Endodermal cell (in vitro differentiated cells): ENCODE measurements around the gene MUC15. TPM values are rescaled to one million over a fixed set of nuclear protein-coding genes. Genes with fewer than 3 reads are reported as not detected.

Experiments used
- DNase-seq: peaks from one replicate; pipeline ENCODE4 v3.0.0-alpha.2; 2017
- H3K27ac ChIP-seq: 2 replicates; pipeline ENCODE4 v1.5.1; 2013; ENCODE audit warnings: mild to moderate bottlenecking, low read depth, low read length, moderate library complexity
- H3K27me3 ChIP-seq: 2 replicates; pipeline ENCODE4 v1.6.1; 2013; ENCODE audit warnings: mild to moderate bottlenecking, low read length, moderate library complexity; ENCODE audit not compliant: insufficient read depth, control insufficient read depth, poor library complexity, severe bottlenecking
- H3K36me3 ChIP-seq: 2 replicates; pipeline ENCODE4 v1.7.0; 2013; ENCODE audit warnings: mild to moderate bottlenecking, low read length, moderate library complexity; ENCODE audit not compliant: control insufficient read depth, insufficient read depth
- H3K4me1 ChIP-seq: one replicate; pipeline ENCODE4 v1.7.0; 2013; ENCODE audit warnings: low read length; ENCODE audit not compliant: control insufficient read depth, insufficient read depth
- H3K4me3 ChIP-seq: 2 replicates; pipeline ENCODE4 v1.5.1; 2013; ENCODE audit warnings: mild to moderate bottlenecking, low read length, moderate library complexity
- H3K9ac ChIP-seq: 2 replicates; pipeline ENCODE4 v1.6.1; 2013; ENCODE audit warnings: mild to moderate bottlenecking, low read length, moderate library complexity; ENCODE audit not compliant: poor library complexity, severe bottlenecking; ENCODE audit errors: extremely low read depth
- H3K9me3 ChIP-seq: 2 replicates; pipeline ENCODE4 v1.6.1; 2013; ENCODE audit warnings: mild to moderate bottlenecking, low read length, moderate library complexity; ENCODE audit not compliant: control insufficient read depth
- H3K27ac Mint-ChIP-seq: 2 replicates; pipeline ENCODE4 v1.8.0; 2020; ENCODE audit warnings: mixed read lengths
- H3K27me3 Mint-ChIP-seq: 2 replicates; pipeline ENCODE4 v1.8.0; 2021; ENCODE audit warnings: mild to moderate bottlenecking, mixed read lengths; ENCODE audit not compliant: insufficient read depth
- H3K36me3 Mint-ChIP-seq: 2 replicates; pipeline ENCODE4 v1.8.0; 2020; ENCODE audit warnings: low read depth, mixed read lengths
- H3K4me1 Mint-ChIP-seq: 2 replicates; pipeline ENCODE4 v1.8.0; 2020; ENCODE audit warnings: mixed read lengths
- H3K4me3 Mint-ChIP-seq: 2 replicates; pipeline ENCODE4 v1.8.0; 2020; ENCODE audit warnings: mild to moderate bottlenecking, moderate library complexity, mixed read lengths
- H3K9me3 Mint-ChIP-seq: 2 replicates; pipeline ENCODE4 v1.8.0; 2020; ENCODE audit warnings: mild to moderate bottlenecking, mixed read lengths
- CTCF ChIP-seq: fragments of 200-600 bp; sonication (generic); conservative IDR thresholded peaks from 2 replicates; pipeline ENCODE4 v1.5.0; 2021; ENCODE audit warnings: antibody characterized with exemption, mild to moderate bottlenecking
- WGBS, 2 experiments: methylation state at CpG; one replicate each; pipeline versions ENCODE4 v1.1.5 to v1.1.7; 2013; ENCODE audit warnings: missing lambda C conversion rate in 2 of 2, mixed read lengths in 1 of 2; ENCODE audit not compliant: insufficient coverage in 1 of 2, insufficient read length in 1 of 2; 5-methylcytosine and 5-hydroxymethylcytosine counted together
- total RNA-seq, 2 donors: library from RNA; stranded (reverse); fragmentation: NEBNext Ultra II Directional in 1 of 2; extraction: Animal tissue kit (Norgen Biotek cat#: 25700) in 1 of 2; gene quantifications; 2 replicates in 1 of 2; 3 replicates in 1 of 2; pipeline ENCODE4 v1.2.1, GENCODE V29; 2021

MUC15 gene
- total RNA-seq, 2 donors from 2014 or later: not detected

DNA sequence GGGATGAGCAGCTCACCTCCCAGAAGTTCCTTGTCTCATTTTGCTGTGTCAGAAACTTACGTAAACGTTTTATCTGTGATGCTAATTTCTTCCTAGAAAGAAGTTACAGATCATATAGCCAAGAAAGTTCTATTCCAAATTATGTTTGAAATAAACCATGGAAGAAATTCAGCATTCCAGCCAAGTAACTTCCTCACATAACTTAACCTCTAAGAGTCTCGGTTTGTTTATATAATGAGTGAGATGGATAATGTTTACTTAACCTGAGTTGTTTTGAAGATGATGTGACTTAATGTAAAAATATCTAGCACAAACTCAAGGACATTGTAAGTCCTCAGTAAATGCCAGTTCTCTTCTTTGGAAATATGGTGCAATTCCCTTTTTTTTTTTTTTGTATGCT, 8.9 kb upstream of the MUC15 start:
- H3K27me3 Mint-ChIP-seq: no peaks in the 10 kb centered on the region
- no peaks in the 10 kb centered on the region for H3K4me1 ChIP-seq
- H3K27ac ChIP-seq: no peak overlapping the region
- no peak overlapping the region for H3K27ac Mint-ChIP-seq
- WGBS, 2 experiments: 86 to 100% methylated on average over 1 to 3 of the region's 3 CpGs
- no peaks in the 10 kb centered on the region for H3K27me3 ChIP-seq
- DNase-seq: no peak
- no peaks in the 10 kb centered on the region for H3K4me1 Mint-ChIP-seq
- no peak overlapping the region for H3K4me3 ChIP-seq
- H3K9me3 Mint-ChIP-seq: no peaks in the 10 kb centered on the region
- H3K36me3 Mint-ChIP-seq: no peaks in the 10 kb centered on the region
- TF ChIP-seq CTCF: no peak
- no peak overlapping the region for H3K4me3 Mint-ChIP-seq
- H3K9me3 ChIP-seq: no peaks in the 10 kb centered on the region
- no peaks in the 10 kb centered on the region for H3K36me3 ChIP-seq
- H3K9ac ChIP-seq: no peak overlapping the region

- no peaks in the 10 kb centered on the region for H3K4me1 ChIP-seq
- no peak for TF ChIP-seq CTCF
- H3K36me3 Mint-ChIP-seq: no peaks in the 10 kb centered on the region
- no peak overlapping the region for H3K27ac Mint-ChIP-seq
- H3K27ac ChIP-seq: no peak overlapping the region
- H3K27me3 ChIP-seq: no peaks in the 10 kb centered on the region
- no peak overlapping the region for H3K4me3 Mint-ChIP-seq
- H3K27me3 Mint-ChIP-seq: no peaks in the 10 kb centered on the region
- 87% methylated on average over 2 of the region's 2 CpGs; no CpG with 5 or more reads in 1 of the 2 experiments for WGBS, 2 experiments
- no peak overlapping the region for H3K4me3 ChIP-seq
- no peaks in the 10 kb centered on the region for H3K4me1 Mint-ChIP-seq
- H3K36me3 ChIP-seq: no peaks in the 10 kb centered on the region
- no peaks in the 10 kb centered on the region for H3K9me3 ChIP-seq
- H3K9me3 Mint-ChIP-seq: no peaks in the 10 kb centered on the region
- no peak overlapping the region for H3K9ac ChIP-seq
- no peak for DNase-seq
These were observed 7.6 kb upstream of the MUC15 start for GRCh38 chr11:26579683-26580082.

- no peak overlapping the region for H3K9ac ChIP-seq
- WGBS, 2 experiments: 83 to 86% methylated on average over 1 of the region's 1 CpG
- no peak overlapping the region for H3K27ac ChIP-seq
- no peak for DNase-seq
- H3K4me3 Mint-ChIP-seq: no peak overlapping the region
- H3K9me3 Mint-ChIP-seq: no peaks in the 10 kb centered on the region
- H3K4me1 Mint-ChIP-seq: no peaks in the 10 kb centered on the region
- no peaks in the 10 kb centered on the region for H3K4me1 ChIP-seq
- no peak overlapping the region for H3K4me3 ChIP-seq
- H3K27me3 ChIP-seq: no peaks in the 10 kb centered on the region
- no peaks in the 10 kb centered on the region for H3K27me3 Mint-ChIP-seq
- no peak for TF ChIP-seq CTCF
- no peaks in the 10 kb centered on the region for H3K36me3 ChIP-seq
- no peaks in the 10 kb centered on the region for H3K36me3 Mint-ChIP-seq
- H3K9me3 ChIP-seq: no peaks in the 10 kb centered on the region
- no peak overlapping the region for H3K27ac Mint-ChIP-seq
These were observed 7.1 kb upstream of the MUC15 start for GRCh38 chr11:26578998-26579661.
